GM12878 (cell line): ENCODE measurements around the gene DGLUCY. TPM values are rescaled to one million over a fixed set of nuclear protein-coding genes. Genes with fewer than 3 reads are reported as not detected.

Experiments
- ATAC-seq: fragments of 200-7000 bp; cut with Tn5 transposase; 3 replicates; pipeline ENCODE4 v1.9.1; 2020; ENCODE audit warnings: mild to moderate bottlenecking, moderate library complexity
- BruUV-seq: library from RNA; stranded (reverse); fragments of 400-500 nt; replicated peaks from 2 replicates; lab custom pipeline; 2021; lab: Mats Ljungman, UMichigan
- CTCF ChIA-PET: fragments of 300-600 bp; sonication (Branson Sonifier 250); formaldehyde crosslinking; extraction: SDS; loops from one replicate; lab custom pipeline; 2021; ENCODE audit warnings: inconsistent platforms; lab: Yijun Ruan, JAX
- POLR2A ChIA-PET: fragments of 350-600 bp; formaldehyde crosslinking; extraction: SDS; loops from one replicate; lab custom pipeline; 2021; ENCODE audit warnings: inconsistent platforms; lab: Charles Lee
- RAD21 ChIA-PET: fragments of 300-600 bp; sonication (Branson Sonifier 250); formaldehyde crosslinking; loops from one replicate; lab custom pipeline; 2023; ENCODE audit warnings: antibody characterized with exemption; ENCODE audit not compliant: unreplicated experiment; lab: Charles Lee
- SMC1A ChIA-PET: fragments of 300-600 bp; sonication (Branson Sonifier 250); formaldehyde crosslinking; loops from one replicate; lab custom pipeline; 2023; ENCODE audit not compliant: unreplicated experiment, uncharacterized antibody; lab: Charles Lee
- DNase-seq: peaks from one replicate; pipeline ENCODE4 v3.0.0-alpha.2; 2011; ENCODE audit warnings: low read depth, low spot score
- FAIRE-seq: peaks from 3 replicates; lab custom pipeline; 2011; peaks lifted over from hg19 to GRCh38; lab: Jason Lieb, UNC
- H2AFZ ChIP-seq: 2 replicates; pipeline ENCODE4 v1.6.0; 2011; ENCODE audit warnings: low read depth, low read length, control low read depth; ENCODE audit not compliant: control insufficient read depth
- H3K27ac ChIP-seq: 2 replicates; pipeline ENCODE4 v1.5.1; 2011; ENCODE audit warnings: control low read depth; ENCODE audit not compliant: control insufficient read depth, insufficient read depth
- H3K27me3 ChIP-seq, 2 experiments: replicated peaks in 1 of 2; 2 replicates each; pipeline versions ENCODE4 v1.6.0 to v1.6.1; 2011; ENCODE audit warnings: low read length in 1 of 2; ENCODE audit not compliant: control insufficient read depth in 2 of 2, insufficient read depth in 2 of 2
- H3K36me3 ChIP-seq, 2 experiments: 2 replicates each; pipeline ENCODE4 v1.5.1; 2011; ENCODE audit warnings: low read length in 1 of 2; ENCODE audit not compliant: control insufficient read depth in 2 of 2, insufficient read depth in 2 of 2
- H3K4me1 ChIP-seq: 2 replicates; pipeline ENCODE4 v1.6.1; 2011; ENCODE audit warnings: mild to moderate bottlenecking, low read length, moderate library complexity, mixed read lengths; ENCODE audit not compliant: control insufficient read depth, insufficient read depth
- H3K4me2 ChIP-seq: 2 replicates; pipeline ENCODE4 v1.6.0; 2011; ENCODE audit warnings: control low read depth; ENCODE audit not compliant: control insufficient read depth, insufficient read depth
- H3K4me3 ChIP-seq: fragments of 200-600 bp; sonication (generic); 2 replicates; pipeline ENCODE4 v1.5.1; 2016
- H3K79me2 ChIP-seq: 2 replicates; pipeline ENCODE4 v1.6.0; 2011; ENCODE audit warnings: low read length; ENCODE audit not compliant: control insufficient read depth, insufficient read depth
- H3K9ac ChIP-seq: 2 replicates; pipeline ENCODE4 v1.8.0; 2011; ENCODE audit warnings: low read length, control low read depth, mixed read lengths; ENCODE audit not compliant: control insufficient read depth, insufficient read depth
- H3K9me3 ChIP-seq: replicated peaks from 3 replicates; pipeline ENCODE4 v1.5.1; 2011; ENCODE audit warnings: mild to moderate bottlenecking, low read length; ENCODE audit not compliant: control insufficient read depth, insufficient read depth
- H4K20me1 ChIP-seq: 2 replicates; pipeline ENCODE4 v1.6.0; 2011; ENCODE audit not compliant: control insufficient read depth, insufficient read depth
- CEBPB ChIP-seq, 2 experiments: fragments of 150-350 bp in 1 of 2; IDR thresholded peaks; 2 replicates each; pipeline ENCODE4 v1.6.1; 2012 to 2014; ENCODE audit warnings: low read depth in 2 of 2, low read length in 2 of 2, borderline replicate concordance in 1 of 2, inconsistent platforms in 1 of 2
- NFXL1 ChIP-seq: fragments of 450-650 bp; IDR thresholded peaks from 2 replicates; pipeline ENCODE4 v1.6.1; 2017; ENCODE audit warnings: antibody characterized with exemption, mild to moderate bottlenecking, borderline replicate concordance
- RB1 ChIP-seq: fragments of 450-650 bp; formaldehyde crosslinking; IDR thresholded peaks from 2 replicates; pipeline ENCODE4 v1.6.1; 2017; ENCODE audit warnings: mild to moderate bottlenecking, borderline replicate concordance
- SRF ChIP-seq, 2 experiments: IDR thresholded peaks; 2 replicates each; pipeline ENCODE4 v1.6.1; 2011; ENCODE audit warnings: low read depth in 2 of 2, low read length in 2 of 2, mild to moderate bottlenecking in 1 of 2, moderate library complexity in 1 of 2
- WRNIP1 ChIP-seq: IDR thresholded peaks from 2 replicates; pipeline ENCODE4 v1.6.1; 2011; ENCODE audit warnings: low read depth, low read length, improper control_type of control experiment, borderline replicate concordance
- YY1 ChIP-seq: IDR thresholded peaks from 2 replicates; pipeline ENCODE4 v1.6.1; 2011; ENCODE audit warnings: low read depth, mild to moderate bottlenecking, low read length
- ZBED1 ChIP-seq: IDR thresholded peaks from 2 replicates; pipeline ENCODE4 v1.6.1; 2016; ENCODE audit warnings: borderline replicate concordance
- ZNF207 ChIP-seq: fragments of 450-650 bp; IDR thresholded peaks from 2 replicates; pipeline ENCODE4 v1.6.1; 2014; ENCODE audit warnings: antibody characterized with exemption, mild to moderate bottlenecking, borderline replicate concordance
- ZZZ3 ChIP-seq: IDR thresholded peaks from 2 replicates; pipeline ENCODE4 v1.6.1; 2011; ENCODE audit warnings: low read depth; ENCODE audit not compliant: control insufficient read depth, insufficient read length
- WGBS: methylation state at CpG from one replicate; pipeline ENCODE4 v1.1.6; 2016; ENCODE audit warnings: low lambda C conversion rate; ENCODE audit not compliant: insufficient replicate concordance, insufficient coverage; ENCODE audit errors: missing lambda C conversion rate; 5-methylcytosine and 5-hydroxymethylcytosine counted together
- in situ Hi-C: fragments of 300-500 bp; cut with MboI; formaldehyde crosslinking; loops from 9 replicates; pipeline ENCODE4 v1.14.3; 2018; ENCODE audit warnings: mixed read lengths
- intact Hi-C: fragments of 100-400 bp; cut with micrococcal nuclease; formaldehyde crosslinking; loops from one replicate; pipeline ENCODE4 v1.14.2; 2022; ENCODE audit not compliant: unreplicated experiment
- polyA plus RNA-seq, 11 experiments: library from polyadenylated mRNA; depleted of rRNA in 4 of 11; unstranded in 6 of 11; stranded (reverse) in 5 of 11; fragments of >200 nt; fragmentation: Nextera tagmentation in 4 of 11; fragmentation: Illumina TruSeq in 1 of 11; extraction: Ambion mirVana in 4 of 11; extraction: Trizol in 1 of 11; gene quantifications; 1 replicate in 1 of 11; 2 replicates in 10 of 11; pipeline versions ENCODE4 v1.2.1 to v1.2.3, GENCODE V29; 2011 to 2016; ENCODE audit warnings: inconsistent platforms in 2 of 11, missing spikeins in 2 of 11, low read depth in 1 of 11
- total RNA-seq, 4 experiments: library from RNA; depleted of rRNA in 3 of 4; stranded (reverse); fragments of >200 nt in 3 of 4; fragmentation: Illumina TruSeq in 1 of 4; extraction: Trizol in 1 of 4; gene quantifications; 2 replicates each; pipeline versions ENCODE4 v1.2.1 to v1.2.3, GENCODE V29; 2013 to 2021
- TF ChIP-seq, protein P1 (sequence below): fragments of 450-650 bp; IDR thresholded peaks from 2 replicates; pipeline ENCODE4 v1.6.1; 2017; ENCODE audit warnings: borderline replicate concordance

The DGLUCY gene
- total and polyA plus RNA-seq, 10 of the 15 experiments (the other 5 are each of a cell fraction or from before 2014, with no cell fraction given) = 15.0 to 70.3 (median 55.1) TPM

DNA sequence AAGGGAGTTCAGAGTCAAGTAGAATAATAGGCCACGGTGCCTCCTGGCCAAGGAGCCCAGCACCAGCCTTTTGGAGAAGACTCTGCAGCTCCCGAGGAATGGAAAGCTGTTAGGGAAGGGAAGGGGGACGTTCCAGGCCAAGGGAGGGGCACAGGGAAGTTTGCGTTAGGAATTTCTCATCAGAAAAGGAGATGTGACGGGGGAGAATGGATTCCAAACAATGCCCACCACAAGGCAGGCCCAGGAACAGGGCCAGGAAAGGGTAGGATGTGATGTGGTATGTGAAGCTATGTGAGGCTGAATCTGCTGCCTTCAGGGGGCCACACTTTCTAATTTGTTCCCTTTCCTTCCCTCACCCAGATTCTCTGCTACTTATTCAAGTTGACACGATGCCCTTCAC lies 46.0 kb downstream of the DGLUCY start:
- 84% methylated on average over 6 of the region's 6 CpGs for WGBS
- FAIRE-seq = no peak

DNA sequence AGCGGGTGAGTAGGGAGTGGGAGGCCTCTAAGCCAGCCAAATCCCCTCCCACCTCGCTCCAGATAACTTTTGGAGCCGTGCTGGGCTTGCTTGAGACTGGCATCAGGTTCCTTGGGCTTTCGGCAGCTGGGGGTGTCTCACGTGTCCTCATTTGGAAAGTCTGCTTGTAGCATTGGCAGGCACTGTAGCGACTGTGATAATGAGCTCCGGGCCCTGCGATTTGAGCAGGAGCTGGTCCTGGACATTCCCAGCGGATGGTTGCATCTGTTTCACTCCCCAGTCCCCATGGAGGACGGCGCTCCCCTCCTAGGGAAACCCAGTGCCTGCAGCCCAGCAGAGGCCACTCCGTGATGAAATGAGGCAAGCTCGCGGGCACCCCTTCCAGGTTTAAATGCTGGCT lies 49.4 kb downstream of the DGLUCY start:
- POLR2A ChIA-PET = no interaction called here
- FAIRE-seq (no peak), ATAC-seq (no peak), DNase-seq (no peak)
- peaks cover 28 to 29% of the 10 kb centered on the region in 2 experiments for H3K36me3 ChIP-seq
- BruUV-seq = no TSS peak
- WGBS = 96% methylated on average over 12 of the region's 14 CpGs
- intact Hi-C loops (no loop called here), in situ Hi-C loops (no loop called here)
- no peak for TF ChIP-seq RB1
- no peak for TF ChIP-seq SRF (IDR thresholded peaks at IDR 0.05; ENCODE audit: low read depth in 2 of 2, low read length in 2 of 2)
- TF ChIP-seq ZNF207 = no peak
- no peak for TF ChIP-seq ZZZ3
- TF ChIP-seq CEBPB (IDR thresholded peaks at IDR 0.05; ENCODE audit: borderline replicate concordance in 1 of 2, low read depth in 2 of 2, low read length in 2 of 2) = no peak
- TF ChIP-seq NFXL1 = no peak
- TF ChIP-seq YY1 = no peak
- H3K4me3 ChIP-seq = no peak overlapping the region
- CTCF ChIA-PET = interaction anchor here (1.4 to 6.1 kb wide), 2 partner anchors 10 to 261 kb away, joined by 6 to 24 read pairs; no protein-coding TSS in a partner anchor
- H3K79me2 ChIP-seq = no peaks in the 10 kb centered on the region
- H3K4me2 ChIP-seq = no peak overlapping the region
- no peaks in the 10 kb centered on the region for H3K4me1 ChIP-seq
- RAD21 ChIA-PET = no interaction called here
- H3K9me3 ChIP-seq = no peaks in the 10 kb centered on the region
- H3K27me3 ChIP-seq = no peaks in the 10 kb centered on the region
- no peak overlapping the region for H3K9ac ChIP-seq
- SMC1A ChIA-PET = interaction anchor here (0.6 to 1.5 kb wide), 3 partner anchors 10 to 104 kb away, joined by 3 to 4 read pairs (median 4); no protein-coding TSS in a partner anchor
- H2AFZ ChIP-seq = no peak overlapping the region
- H4K20me1 ChIP-seq = no peaks in the 10 kb centered on the region
- no peak overlapping the region for H3K27ac ChIP-seq

More for the DNA sequence above, 46.0 kb downstream of the DGLUCY start:
- ChIA-PET SMC1A (interaction anchor here (1.7 kb wide), 1 partner anchor 258 kb away, joined by 5 read pairs; no protein-coding TSS in a partner anchor), CTCF (interaction anchor here (1.2 to 6.1 kb wide), 2 partner anchors 13 to 257 kb away, joined by 5 to 24 read pairs; no protein-coding TSS in a partner anchor), POLR2A (no interaction called here), RAD21 (no interaction called here)
- peaks cover 21 to 24% of the 10 kb centered on the region in 2 experiments; a peak in 3 of 4 replicates for H3K36me3 ChIP-seq
- ATAC-seq = no peak
- BruUV-seq = no TSS peak
- no peak for DNase-seq
- intact Hi-C loops = no loop called here
- no peaks in the 10 kb centered on the region for H3K27me3 ChIP-seq
- no peak overlapping the region for H3K4me3 ChIP-seq
- no peaks in the 10 kb centered on the region for H4K20me1 ChIP-seq
- no peak overlapping the region for H3K9ac ChIP-seq
- no peak overlapping the region for H2AFZ ChIP-seq
- in situ Hi-C loops = no loop called here
- no peak overlapping the region for H3K4me2 ChIP-seq
- no peaks in the 10 kb centered on the region for H3K79me2 ChIP-seq
- no peak overlapping the region for H3K27ac ChIP-seq
- H3K4me1 ChIP-seq = no peaks in the 10 kb centered on the region
- no peak for TF ChIP-seq WRNIP1
- no peak for TF ChIP-seq ZBED1
- TF ChIP-seq, protein P1, sequence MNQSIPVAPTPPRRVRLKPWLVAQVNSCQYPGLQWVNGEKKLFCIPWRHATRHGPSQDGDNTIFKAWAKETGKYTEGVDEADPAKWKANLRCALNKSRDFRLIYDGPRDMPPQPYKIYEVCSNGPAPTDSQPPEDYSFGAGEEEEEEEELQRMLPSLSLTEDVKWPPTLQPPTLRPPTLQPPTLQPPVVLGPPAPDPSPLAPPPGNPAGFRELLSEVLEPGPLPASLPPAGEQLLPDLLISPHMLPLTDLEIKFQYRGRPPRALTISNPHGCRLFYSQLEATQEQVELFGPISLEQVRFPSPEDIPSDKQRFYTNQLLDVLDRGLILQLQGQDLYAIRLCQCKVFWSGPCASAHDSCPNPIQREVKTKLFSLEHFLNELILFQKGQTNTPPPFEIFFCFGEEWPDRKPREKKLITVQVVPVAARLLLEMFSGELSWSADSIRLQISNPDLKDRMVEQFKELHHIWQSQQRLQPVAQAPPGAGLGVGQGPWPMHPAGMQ = no peak
- H3K9me3 ChIP-seq = no peaks in the 10 kb centered on the region
